Measurements from ENCODE around the gene SERTAD4. TPM values are rescaled to one million over a fixed set of nuclear protein-coding genes. Genes with fewer than 3 reads are reported as not detected.
A peak's percentile ranks its signal among the peaks of the same experiment; 100 is the strongest.

Gene SERTAD4
- total RNA-seq, 1 experiment from 2014 or later = 8.3 TPM

DNA sequence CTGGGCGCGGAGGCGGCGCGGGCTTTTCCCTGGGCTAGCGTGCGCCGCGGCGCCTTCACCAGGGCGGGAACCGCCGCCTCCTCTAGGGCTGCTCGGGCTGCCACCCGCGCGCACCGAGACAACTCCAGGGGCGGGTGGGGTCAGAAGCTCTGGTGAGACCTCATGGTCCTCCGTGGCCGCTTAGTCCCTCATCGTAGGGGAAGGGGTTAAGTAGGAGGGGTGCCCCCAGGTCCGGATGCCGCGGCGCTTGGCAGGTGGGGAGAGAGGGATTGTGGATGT is 559 bp downstream of the SERTAD4 start:
- DNase-seq (ENCODE audit: low spot score) = no peak

DNA sequence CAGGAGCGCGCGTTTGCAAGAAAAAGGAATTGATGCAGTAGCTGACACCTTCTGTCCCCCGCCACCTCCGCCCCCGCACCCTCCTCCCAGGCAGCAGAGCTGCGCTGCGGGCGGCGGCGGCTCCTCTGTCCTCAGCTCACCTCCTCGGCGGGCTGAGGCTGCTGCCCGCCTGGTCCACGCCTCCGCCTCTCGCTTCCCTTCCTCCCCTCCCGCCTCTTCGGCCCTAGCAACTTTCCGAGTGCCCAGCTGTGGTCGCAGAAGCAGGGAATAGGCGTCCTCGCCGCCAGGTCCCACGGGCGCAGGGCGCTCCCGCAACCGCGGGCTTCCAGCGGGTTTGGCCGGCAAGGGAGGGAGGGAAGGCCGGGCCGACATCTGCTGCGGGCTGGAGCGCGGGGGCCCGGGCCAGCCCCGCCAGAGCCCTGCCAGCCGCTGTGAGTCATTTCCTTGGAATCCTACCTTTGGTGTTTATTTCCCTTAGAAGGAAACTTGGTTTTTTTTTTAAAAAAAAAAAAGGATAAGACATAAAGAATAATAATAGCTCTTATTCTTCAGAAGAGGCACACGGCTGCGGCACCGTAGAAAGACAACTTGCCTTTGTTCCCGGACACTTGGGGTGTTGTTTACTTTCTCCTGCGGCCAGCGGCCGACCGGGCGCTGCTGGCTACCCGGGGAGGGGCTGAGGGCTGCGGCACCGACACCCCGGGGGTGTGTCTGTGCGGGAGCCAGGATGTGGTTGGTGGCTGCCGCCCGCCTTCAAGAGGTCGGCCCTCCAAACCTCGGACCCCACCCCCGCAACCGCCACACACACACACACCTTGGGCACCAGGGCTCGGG is 1.1 kb downstream of the SERTAD4 start:
- DNase-seq (ENCODE audit: low spot score) = peak; percentile 69

DNA sequence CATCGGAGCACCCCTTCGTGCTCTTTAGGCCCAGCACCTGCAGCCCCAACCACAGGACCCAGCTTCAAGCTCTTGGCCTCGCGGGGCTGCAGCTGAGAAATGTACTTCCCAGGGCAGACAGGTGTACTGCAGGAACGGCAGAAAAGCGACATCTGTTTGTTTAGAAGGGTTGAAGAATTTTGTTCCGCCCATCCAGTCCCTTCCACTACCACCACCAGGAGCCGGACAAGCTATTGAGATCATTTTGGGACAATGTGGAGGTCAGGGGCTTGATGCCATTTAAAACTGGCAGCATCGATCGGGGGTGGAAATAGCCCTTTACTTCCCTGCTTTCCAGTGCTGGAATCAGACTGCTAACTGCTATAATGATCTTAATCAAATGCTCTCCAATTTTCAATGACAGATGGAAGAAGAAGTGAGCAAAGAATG is 1.7 kb downstream of the SERTAD4 start:
- no peak for DNase-seq (ENCODE audit: low spot score)

DNA sequence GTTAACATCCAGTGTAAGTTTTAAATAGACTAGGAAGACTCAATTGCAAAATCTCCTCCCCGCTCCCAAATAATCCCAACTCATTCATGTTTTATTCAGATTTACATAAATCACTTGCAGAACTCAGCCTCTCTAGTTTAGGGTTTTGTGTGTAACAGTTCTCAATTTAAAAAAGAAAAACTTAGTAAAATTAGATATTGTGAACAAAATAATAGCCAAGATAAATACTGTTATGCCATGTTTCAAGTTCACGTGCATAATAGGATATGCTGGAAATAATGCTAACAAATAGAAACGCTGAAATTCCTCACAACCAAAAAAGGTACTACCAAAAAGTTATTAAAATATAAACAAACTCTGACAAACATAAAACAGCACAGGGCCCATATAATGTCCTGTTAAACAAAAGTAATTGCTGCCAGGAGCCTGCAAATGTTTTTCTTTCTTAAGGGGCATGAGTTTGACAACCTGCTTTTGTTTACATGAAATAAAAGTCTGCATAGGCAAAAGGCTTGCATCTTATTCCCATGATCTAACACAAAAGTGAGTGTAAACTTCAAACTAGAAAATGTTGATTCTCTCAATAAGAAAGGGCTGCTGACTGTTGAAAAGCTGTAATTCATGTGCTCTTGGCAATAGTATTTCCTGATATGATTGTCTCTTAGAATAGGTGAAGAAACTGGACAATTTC is 2.9 kb downstream of the SERTAD4 start:
- no peak for DNase-seq (ENCODE audit: low spot score)

DNA sequence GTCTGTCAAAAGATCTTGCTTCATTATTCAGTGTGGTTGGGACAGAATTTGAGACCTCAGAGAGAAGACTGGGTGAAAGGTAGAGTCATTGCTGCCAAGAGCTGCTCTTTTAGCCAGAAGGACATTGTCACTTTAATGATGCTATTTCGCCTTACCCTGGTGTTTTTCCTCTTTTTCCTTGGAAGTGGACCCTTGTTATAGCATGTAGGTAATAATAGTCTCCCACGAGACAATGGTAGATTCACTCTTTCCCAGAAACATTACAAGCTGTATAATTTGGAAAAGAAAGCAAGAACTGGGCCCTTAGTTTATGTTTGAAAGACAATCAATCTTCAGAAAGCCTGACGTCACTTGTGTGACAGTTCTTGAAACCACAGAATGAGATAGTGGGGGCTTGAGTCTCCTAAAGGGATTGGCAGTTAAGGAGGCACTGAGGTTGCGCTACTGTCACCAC is 3.8 kb downstream of the SERTAD4 start:
- peak; percentile 65 for DNase-seq (ENCODE audit: low spot score)

- DNase-seq (ENCODE audit: low spot score) = peak; percentile 25
Measured at GRCh38 chr1:210236840-210237409, 4.3 kb downstream of the SERTAD4 start.

DNA sequence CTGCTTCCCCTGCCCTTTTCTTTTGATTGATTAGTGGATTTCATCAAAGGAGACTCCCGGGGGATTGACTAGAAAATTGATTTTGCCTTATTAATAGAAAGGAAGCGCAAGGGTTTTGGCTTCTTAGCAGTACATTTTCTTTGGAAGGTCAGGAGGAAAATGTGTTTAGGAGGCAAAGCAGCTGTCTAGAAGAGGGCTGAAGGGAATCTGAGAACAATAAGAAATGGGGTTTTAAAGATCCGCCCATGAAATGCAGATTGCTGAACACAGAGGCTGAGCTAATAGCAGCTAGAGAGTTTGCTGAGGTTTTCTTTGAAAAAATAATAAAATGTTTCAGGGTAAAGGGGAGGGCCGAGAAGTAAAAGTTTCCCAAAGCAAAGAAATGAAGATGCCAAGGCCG is 4.9 kb downstream of the SERTAD4 start:
- no peak for DNase-seq (ENCODE audit: low spot score)

DNA sequence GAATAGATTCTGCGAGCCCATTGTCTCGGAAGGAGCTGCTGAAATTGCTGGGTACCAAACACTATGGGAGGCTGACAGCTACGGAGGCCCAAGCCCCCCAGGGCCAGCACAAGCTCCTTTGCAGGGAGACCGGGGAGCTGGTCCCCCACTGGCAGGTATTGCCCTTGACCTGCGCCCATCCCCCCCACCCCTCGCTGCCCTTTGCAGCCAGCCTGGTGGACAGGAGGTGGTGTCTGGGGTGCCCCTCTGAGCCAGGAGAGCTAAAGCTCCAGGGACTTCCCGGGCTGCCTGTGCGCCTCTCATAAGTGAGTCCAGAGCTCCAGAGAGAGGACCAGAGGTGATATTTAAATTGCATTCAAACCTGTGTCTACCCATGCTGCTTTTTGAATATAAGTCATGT is 5.4 kb downstream of the SERTAD4 start:
- DNase-seq (ENCODE audit: low spot score) = no peak

GRCh38 chr1:210239349-210240111 is 6.9 kb downstream of the SERTAD4 start:
- DNase-seq (ENCODE audit: low spot score) = peak; percentile 45

DNA sequence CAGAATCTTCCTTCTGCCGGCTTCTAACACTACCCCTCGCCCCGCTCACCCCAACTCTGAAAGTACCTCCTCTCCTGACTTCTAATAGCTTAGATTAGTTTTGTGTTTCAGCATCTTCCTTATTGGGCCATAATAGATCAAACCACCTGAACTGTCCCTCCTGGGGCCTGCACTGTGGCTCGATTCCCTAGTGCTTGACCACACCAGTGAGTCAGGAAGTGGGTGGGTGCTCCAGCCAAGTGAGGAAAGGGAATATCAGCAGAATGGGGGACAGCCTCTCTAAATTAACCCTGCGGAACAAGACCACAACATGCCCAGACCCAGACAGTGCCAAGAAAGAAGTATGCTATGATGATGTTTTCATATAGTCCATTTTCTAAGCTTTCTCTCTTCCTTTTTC is 8.5 kb downstream of the SERTAD4 start:
- DNase-seq (ENCODE audit: low spot score) = no peak

DNA sequence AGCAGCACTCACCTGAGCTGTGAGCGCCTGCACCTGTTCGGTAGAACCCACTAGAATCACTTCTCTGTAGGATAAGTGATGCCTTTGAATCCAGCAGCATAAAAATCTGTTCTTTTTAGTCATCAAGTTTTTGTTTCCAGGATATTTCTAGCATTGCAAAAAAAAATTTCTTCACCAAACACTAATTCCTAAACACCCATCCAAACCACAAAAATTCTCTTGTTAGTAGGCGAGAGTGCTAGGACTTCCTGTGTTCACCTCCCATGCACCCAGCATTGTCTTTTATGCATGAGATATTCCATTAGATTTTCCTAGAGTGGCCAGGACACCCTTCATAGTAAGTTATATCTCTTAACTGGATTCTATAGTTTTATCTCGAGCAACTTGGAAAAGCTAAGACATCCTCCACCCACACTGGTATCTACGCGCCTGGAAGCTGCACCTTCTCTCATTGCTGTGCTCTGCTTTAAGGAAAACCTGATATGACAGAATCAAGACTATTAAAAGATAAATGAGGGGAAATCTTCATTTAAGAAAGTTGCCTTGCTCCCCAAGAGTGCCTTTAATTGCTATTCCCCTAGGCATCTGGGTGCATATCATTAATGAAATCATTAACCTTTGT is 12.3 kb downstream of the SERTAD4 start:
- no peak for DNase-seq (ENCODE audit: low spot score)

DNA sequence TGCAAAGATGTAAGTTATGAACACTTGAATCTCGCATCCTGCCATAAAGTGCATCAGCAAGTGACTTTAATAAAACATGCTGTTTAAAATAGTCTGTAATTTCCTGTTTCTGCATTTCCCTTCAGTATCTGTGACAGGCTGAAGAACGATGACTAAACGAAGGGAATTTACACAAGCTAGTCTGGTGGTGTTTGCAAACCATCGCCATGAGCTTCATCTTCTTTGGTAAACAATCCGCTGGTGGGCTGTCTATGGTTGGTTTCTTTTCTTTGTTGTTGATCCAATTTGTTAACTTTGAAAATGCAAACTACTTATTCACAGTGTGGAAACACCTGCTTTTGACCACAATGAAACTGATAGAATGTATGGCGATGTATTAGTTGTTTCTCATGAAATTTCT is 13.9 kb downstream of the SERTAD4 start:
- peak; percentile 60 for DNase-seq (ENCODE audit: low spot score)

- DNase-seq (ENCODE audit: low spot score) = no peak
Measured at GRCh38 chr1:210248341-210248740, 15.7 kb downstream of the SERTAD4 start.

DNA sequence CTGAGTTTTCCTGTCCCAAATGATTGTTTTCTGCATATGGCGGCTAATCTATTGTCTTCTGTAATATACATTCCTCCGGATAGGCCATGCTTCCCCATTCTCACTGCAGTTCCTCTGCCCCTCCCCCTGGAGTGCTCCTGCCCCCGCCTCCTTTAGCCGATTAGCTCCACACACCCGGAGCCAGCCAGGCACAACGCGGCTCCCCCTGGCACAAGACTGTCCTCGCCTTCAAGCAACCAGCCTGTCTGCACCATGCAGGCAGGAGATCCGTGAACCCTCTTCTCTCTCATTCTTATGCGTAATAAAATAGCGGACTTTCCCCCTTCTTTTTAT is 18.0 kb downstream of the SERTAD4 start:
- peak; percentile 41 for DNase-seq (ENCODE audit: low spot score)

DNA sequence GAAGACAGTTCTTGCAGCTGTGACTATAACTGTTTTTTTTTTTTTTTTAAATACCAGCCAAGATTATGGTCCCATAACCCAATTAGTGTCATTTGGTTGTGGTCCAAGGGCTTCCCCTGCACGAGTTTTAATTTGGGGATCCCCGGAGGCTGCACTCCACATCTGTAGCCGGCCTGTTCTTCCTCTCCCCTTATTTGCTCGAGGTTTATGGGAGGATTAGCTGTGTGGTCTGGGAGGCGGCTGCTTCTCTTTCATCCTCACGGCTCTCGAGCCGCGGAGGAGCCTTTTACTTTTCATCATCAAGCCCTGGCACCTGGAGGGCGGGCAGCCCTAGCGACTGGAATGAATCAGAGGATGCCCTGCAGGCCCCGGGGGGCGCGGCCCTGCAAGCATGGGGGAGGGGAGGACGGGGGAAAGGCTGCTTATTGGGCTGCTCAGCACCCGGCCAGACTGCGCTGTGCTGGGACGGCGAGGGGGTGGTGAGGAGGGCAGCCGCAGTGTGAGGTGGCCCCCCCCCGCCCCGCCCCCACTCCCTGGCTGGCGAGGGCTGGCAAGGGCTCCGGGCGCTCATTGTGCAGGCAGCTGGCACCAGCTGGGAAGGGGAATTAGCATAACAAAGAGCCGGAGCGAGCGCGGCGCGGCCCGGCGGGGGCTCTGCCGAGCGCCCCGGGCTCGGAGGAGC is 18.5 kb downstream of the SERTAD4 start:
- peak; percentile 92 for DNase-seq (ENCODE audit: low spot score)

GRCh38 chr1:210251680-210252490 is 19.3 kb downstream of the SERTAD4 start:
- no peak for DNase-seq (ENCODE audit: low spot score)

- no peak for DNase-seq (ENCODE audit: low spot score)
Measured at GRCh38 chr1:210252621-210253051, 20.0 kb downstream of the SERTAD4 start.

GRCh38 chr1:210254298-210254697 is 21.7 kb downstream of the SERTAD4 start:
- DNase-seq (ENCODE audit: low spot score) = no peak

- DNase-seq (ENCODE audit: low spot score) = no peak
Measured at GRCh38 chr1:210257698-210258529, 25.3 kb downstream of the SERTAD4 start.

All from H4 (cell line).